HEK293T (cell line): ENCODE data around the gene NFKBIE.

Experiments
- BHLHE40 ChIP-seq: fragments of 450-650 bp; IDR thresholded peaks from 2 replicates; pipeline ENCODE4 v1.6.1; 2016; ENCODE audit warnings: mild to moderate bottlenecking, moderate library complexity, borderline replicate concordance
- CTBP1 ChIP-seq: fragments of 450-650 bp; IDR thresholded peaks from 2 replicates; pipeline ENCODE4 v1.6.1; 2016; ENCODE audit warnings: borderline replicate concordance
- ELF4 ChIP-seq: fragments of 450-650 bp; IDR thresholded peaks from 2 replicates; pipeline ENCODE4 v1.6.1; 2017; ENCODE audit warnings: antibody characterized with exemption
- FOXA1 ChIP-seq: fragments of 450-650 bp; IDR thresholded peaks from 2 replicates; pipeline ENCODE4 v1.6.1; 2016; ENCODE audit warnings: mild to moderate bottlenecking
- FOXM1 ChIP-seq: fragments of 450-650 bp; IDR thresholded peaks from 2 replicates; pipeline ENCODE4 v1.6.1; 2017; ENCODE audit warnings: mild to moderate bottlenecking, borderline replicate concordance
- L3MBTL2 ChIP-seq: fragments of 450-650 bp; conservative IDR thresholded peaks from 2 replicates; pipeline ENCODE4 v1.6.1; 2016; ENCODE audit warnings: mild to moderate bottlenecking
- LEF1 ChIP-seq: fragments of 450-650 bp; IDR thresholded peaks from 2 replicates; pipeline ENCODE4 v1.6.1; 2017; ENCODE audit warnings: mild to moderate bottlenecking, borderline replicate concordance
- NFRKB ChIP-seq: fragments of 450-650 bp; IDR thresholded peaks from 2 replicates; pipeline ENCODE4 v1.6.1; 2016; ENCODE audit warnings: mild to moderate bottlenecking, moderate library complexity
- SP1 ChIP-seq: fragments of 450-650 bp; IDR thresholded peaks from 2 replicates; pipeline ENCODE4 v1.6.1; 2017
- ZNF384 ChIP-seq: fragments of 450-650 bp; IDR thresholded peaks from 2 replicates; pipeline ENCODE4 v1.6.1; 2016
- TF ChIP-seq, protein P1 (sequence below): fragments of 450-650 bp; IDR thresholded peaks from 2 replicates; pipeline ENCODE4 v1.6.1; 2016

DNA sequence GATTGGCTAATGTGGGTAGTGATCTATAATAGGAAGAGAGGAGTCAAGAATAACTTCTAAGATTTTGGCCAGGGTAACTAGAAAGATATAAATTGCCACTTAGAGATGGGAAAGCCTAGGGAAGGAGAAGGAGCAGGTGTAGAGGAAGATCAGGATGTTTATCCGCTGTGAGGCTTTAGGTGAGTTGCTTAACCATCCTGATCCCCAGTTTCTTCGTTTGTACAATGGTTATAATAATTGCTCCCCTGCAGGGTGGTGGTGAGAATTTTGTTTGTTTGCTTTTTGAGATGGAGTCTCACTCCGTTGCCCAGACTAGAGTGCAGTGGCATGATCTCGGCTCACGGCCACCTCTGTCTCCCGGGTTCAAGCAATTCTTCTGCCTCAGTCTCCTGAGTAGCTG is 51.0 kb downstream of the NFKBIE start:
- TF ChIP-seq L3MBTL2 (no peak), CTBP1 (no peak), FOXM1 (no peak), NFRKB (no peak), BHLHE40 (no peak), ZNF384 (no peak), SP1 (no peak), LEF1 (no peak), FOXA1 (no peak), ELF4 (no peak)
- TF ChIP-seq, protein P1, sequence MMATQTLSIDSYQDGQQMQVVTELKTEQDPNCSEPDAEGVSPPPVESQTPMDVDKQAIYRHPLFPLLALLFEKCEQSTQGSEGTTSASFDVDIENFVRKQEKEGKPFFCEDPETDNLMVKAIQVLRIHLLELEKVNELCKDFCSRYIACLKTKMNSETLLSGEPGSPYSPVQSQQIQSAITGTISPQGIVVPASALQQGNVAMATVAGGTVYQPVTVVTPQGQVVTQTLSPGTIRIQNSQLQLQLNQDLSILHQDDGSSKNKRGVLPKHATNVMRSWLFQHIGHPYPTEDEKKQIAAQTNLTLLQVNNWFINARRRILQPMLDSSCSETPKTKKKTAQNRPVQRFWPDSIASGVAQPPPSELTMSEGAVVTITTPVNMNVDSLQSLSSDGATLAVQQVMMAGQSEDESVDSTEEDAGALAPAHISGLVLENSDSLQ = no peak
